CD14-positive monocyte (primary cell): ENCODE measurements around the gene ITGA2. TPM values are rescaled to one million over a fixed set of nuclear protein-coding genes. Genes with fewer than 3 reads are reported as not detected.

Experiments used
- DNase-seq, 3 donors: peaks; one replicate each; pipeline ENCODE4 v3.0.0-alpha.2; 2011 to 2022
- H2AFZ ChIP-seq: 2 replicates; pipeline ENCODE4 v1.6.0; 2012; ENCODE audit warnings: mild to moderate bottlenecking, low read depth, low read length, inconsistent platforms; ENCODE audit not compliant: insufficient read depth, poor library complexity, severe bottlenecking
- H3K27ac ChIP-seq, 2 donors: 1 replicate in 1 of 2; 2 replicates in 1 of 2; pipeline ENCODE4 v1.5.1; 2012 to 2013; ENCODE audit warnings: low read length in 2 of 2, control low read depth in 1 of 2, inconsistent platforms in 1 of 2, low read depth in 1 of 2, mild to moderate bottlenecking in 1 of 2
- H3K27me3 ChIP-seq, 2 donors: one replicate each; pipeline versions ENCODE4 v1.6.0 to v1.6.1; 2011 to 2013; ENCODE audit warnings: low read length in 2 of 2; ENCODE audit not compliant: control insufficient read depth in 2 of 2, insufficient read depth in 2 of 2
- H3K36me3 ChIP-seq, 2 donors: replicated peaks in 1 of 2; 1 replicate in 1 of 2; 2 replicates in 1 of 2; pipeline versions ENCODE4 v1.5.1 to v1.6.1; 2012 to 2013; ENCODE audit warnings: low read length in 2 of 2, control low read depth in 1 of 2, inconsistent platforms in 1 of 2, mild to moderate bottlenecking in 1 of 2; ENCODE audit not compliant: insufficient read depth in 2 of 2, control insufficient read depth in 1 of 2
- H3K4me1 ChIP-seq, 2 donors: 1 replicate in 1 of 2; 2 replicates in 1 of 2; pipeline versions ENCODE4 v1.5.1 to v1.6.1; 2012 to 2013; ENCODE audit warnings: low read length in 2 of 2, control low read depth in 1 of 2, inconsistent platforms in 1 of 2, mild to moderate bottlenecking in 1 of 2, moderate library complexity in 1 of 2; ENCODE audit not compliant: insufficient read depth in 2 of 2, control insufficient read depth in 1 of 2
- H3K4me2 ChIP-seq: replicated peaks from 2 replicates; pipeline ENCODE3; 2012; ENCODE audit warnings: low read length, moderate library complexity, mild to moderate bottlenecking; ENCODE audit not compliant: poor library complexity, severe bottlenecking; ENCODE audit errors: extremely low read depth
- H3K4me3 ChIP-seq, 3 experiments: fragments of 200-600 bp in 1 of 3; sonication (generic) in 1 of 3; replicated peaks in 1 of 3; 1 replicate in 2 of 3; 2 replicates in 1 of 3; pipeline ENCODE4 v1.5.1; 2011 to 2013; ENCODE audit warnings: low read length in 3 of 3, mild to moderate bottlenecking in 3 of 3, control low read depth in 2 of 3, low read depth in 2 of 3, inconsistent platforms in 1 of 3, moderate library complexity in 1 of 3
- H3K79me2 ChIP-seq: 2 replicates; pipeline ENCODE4 v1.6.0; 2012; ENCODE audit warnings: mild to moderate bottlenecking, control low read depth, inconsistent platforms, low read length, moderate library complexity; ENCODE audit not compliant: insufficient read depth
- H3K9ac ChIP-seq: 2 replicates; pipeline ENCODE4 v1.6.0; 2017; ENCODE audit warnings: low read length, mild to moderate bottlenecking; ENCODE audit not compliant: insufficient read depth, poor library complexity, severe bottlenecking
- H3K9me3 ChIP-seq, 2 donors: replicated peaks in 1 of 2; 1 replicate in 1 of 2; 2 replicates in 1 of 2; pipeline versions ENCODE4 v1.5.1 to v1.6.1; 2012 to 2013; ENCODE audit warnings: low read length in 2 of 2, control low read depth in 1 of 2; ENCODE audit not compliant: control insufficient read depth in 1 of 2, insufficient read depth in 1 of 2
- H4K20me1 ChIP-seq: 2 replicates; pipeline ENCODE4 v1.6.0; 2012; ENCODE audit warnings: mild to moderate bottlenecking, low read length, control low read depth, moderate library complexity; ENCODE audit not compliant: insufficient read depth
- H3K27ac Mint-ChIP-seq, 7 donors: one replicate each; pipeline ENCODE4 v1.8.0; 2020; ENCODE audit warnings: mild to moderate bottlenecking in 7 of 7, mixed read lengths in 7 of 7, moderate library complexity in 6 of 7, inconsistent platforms in 2 of 7
- H3K27me3 Mint-ChIP-seq, 3 donors: one replicate each; pipeline ENCODE4 v1.8.0; 2021 to 2022; ENCODE audit warnings: low read depth in 3 of 3, mild to moderate bottlenecking in 3 of 3, mixed read lengths in 3 of 3, moderate library complexity in 3 of 3, inconsistent platforms in 1 of 3
- H3K36me3 Mint-ChIP-seq, 2 donors: one replicate each; pipeline ENCODE4 v1.8.0; 2020; ENCODE audit warnings: mixed read lengths in 2 of 2, inconsistent platforms in 1 of 2, mild to moderate bottlenecking in 1 of 2
- H3K4me1 Mint-ChIP-seq: one replicate; pipeline ENCODE4 v1.8.0; 2020; ENCODE audit warnings: mild to moderate bottlenecking, mixed read lengths
- H3K4me3 Mint-ChIP-seq, 2 donors: one replicate each; pipeline ENCODE4 v1.8.0; 2020; ENCODE audit warnings: mild to moderate bottlenecking in 2 of 2, mixed read lengths in 2 of 2, moderate library complexity in 1 of 2
- H3K9me3 Mint-ChIP-seq, 7 donors: one replicate each; pipeline ENCODE4 v1.8.0; 2020 to 2022; ENCODE audit warnings: mixed read lengths in 7 of 7, mild to moderate bottlenecking in 6 of 7, moderate library complexity in 6 of 7, inconsistent platforms in 2 of 7
- CTCF ChIP-seq: fragments of 200-600 bp; IDR thresholded peaks from one replicate; pipeline ENCODE4 v1.8.0; 2022; ENCODE audit warnings: antibody characterized with exemption, mild to moderate bottlenecking
- WGBS: methylation state at CpG from one replicate; pipeline ENCODE4 v1.1.5; 2013; ENCODE audit warnings: missing lambda C conversion rate; ENCODE audit not compliant: insufficient coverage; 5-methylcytosine and 5-hydroxymethylcytosine counted together
- intact Hi-C, 2 donors: fragments of 100-400 bp; cut with micrococcal nuclease; formaldehyde crosslinking; loops; one replicate each; pipeline versions ENCODE4 v1.15.0 to v1.15.1; 2023
- polyA plus RNA-seq, 3 donors: library from polyadenylated mRNA; depleted of rRNA in 1 of 3; unstranded in 2 of 3; stranded (reverse) in 1 of 3; fragments of 300-500 nt in 2 of 3; fragments of >200 nt in 1 of 3; fragmentation: Illumina TruSeq in 2 of 3; gene quantifications; 1 replicate in 2 of 3; 2 replicates in 1 of 3; pipeline ENCODE4 v1.2.3, GENCODE V29; 2012 to 2021

ITGA2 gene
- polyA plus RNA-seq, 3 donors = not detected

- no peak overlapping the region for H3K4me2 ChIP-seq
- H3K9ac ChIP-seq = no peak overlapping the region
- H3K9me3 Mint-ChIP-seq = no peaks in the 10 kb centered on the region
- peaks cover 1% of the 10 kb centered on the region for H3K4me1 Mint-ChIP-seq
- H3K4me3 ChIP-seq = no peak overlapping the region
- intact Hi-C loops = no loop called here
- DNase-seq = no peak
- H3K27me3 ChIP-seq = no peaks in the 10 kb centered on the region
- TF ChIP-seq CTCF = no peak
- H3K9me3 ChIP-seq = no peaks in the 10 kb centered on the region
- H4K20me1 ChIP-seq = no peaks in the 10 kb centered on the region
- H3K4me3 Mint-ChIP-seq = no peak overlapping the region
- no peaks in the 10 kb centered on the region for H3K79me2 ChIP-seq
- H3K36me3 Mint-ChIP-seq = no peaks in the 10 kb centered on the region
- no peaks in the 10 kb centered on the region for H3K36me3 ChIP-seq
- H3K27ac Mint-ChIP-seq = no peak overlapping the region
- H3K27me3 Mint-ChIP-seq = peaks cover 0 to 2% (median 1%) of the 10 kb centered on the region in 3 donors
- no peaks in the 10 kb centered on the region for H3K4me1 ChIP-seq
- WGBS = 92% methylated on average over 2 of the region's 2 CpGs
- H3K27ac ChIP-seq = no peak overlapping the region
- H2AFZ ChIP-seq = no peak overlapping the region
Measured at GRCh38 chr5:53030893-53031292, 41.7 kb downstream of the ITGA2 start.

- no CpG with 5 or more reads among the region's 4 CpGs for WGBS
- intact Hi-C loops = no loop called here
- no peak overlapping the region for H3K27ac Mint-ChIP-seq
- Histone ChIP-seq H3K4me3 (no peak overlapping the region), H3K9ac (no peak overlapping the region), H3K27me3 (no peaks in the 10 kb centered on the region), H3K4me1 (no peaks in the 10 kb centered on the region), H3K36me3 (no peaks in the 10 kb centered on the region), H2AFZ (no peak overlapping the region), H3K79me2 (no peaks in the 10 kb centered on the region), H4K20me1 (no peaks in the 10 kb centered on the region), H3K4me2 (no peak overlapping the region), H3K9me3 (no peaks in the 10 kb centered on the region), H3K27ac (no peak overlapping the region)
- H3K27me3 Mint-ChIP-seq = peaks cover 0 to 4% (median 1%) of the 10 kb centered on the region in 3 donors
- no peaks in the 10 kb centered on the region for H3K36me3 Mint-ChIP-seq
- no peak for TF ChIP-seq CTCF
- DNase-seq = no peak
- H3K4me3 Mint-ChIP-seq = no peak overlapping the region
- H3K9me3 Mint-ChIP-seq = no peaks in the 10 kb centered on the region
- H3K4me1 Mint-ChIP-seq = peaks cover 1% of the 10 kb centered on the region
Measured at GRCh38 chr5:53031695-53032096, 42.5 kb downstream of the ITGA2 start.
